Measurements from ENCODE around the gene ESD. TPM values are rescaled to one million over a fixed set of nuclear protein-coding genes. Genes with fewer than 3 reads are reported as not detected.

The ESD gene
- total RNA-seq, 4 donors from 2014 or later, result 87.5 to 132 (median 99.7) TPM

- no peak overlapping the region for H3K4me3 ChIP-seq
- no peak for TF ChIP-seq CTCF (IDR thresholded peaks at IDR 0.05)
- TF ChIP-seq EP300 (IDR thresholded peaks at IDR 0.05), result no peak
- no peak for TF ChIP-seq POLR2A (IDR thresholded peaks at IDR 0.05)
- 87 to 91% methylated on average over 4 of the region's 4 CpGs for WGBS, 2 donors
Measured at GRCh38 chr13:46739447-46740098, 57.4 kb downstream of the ESD start.

DNA sequence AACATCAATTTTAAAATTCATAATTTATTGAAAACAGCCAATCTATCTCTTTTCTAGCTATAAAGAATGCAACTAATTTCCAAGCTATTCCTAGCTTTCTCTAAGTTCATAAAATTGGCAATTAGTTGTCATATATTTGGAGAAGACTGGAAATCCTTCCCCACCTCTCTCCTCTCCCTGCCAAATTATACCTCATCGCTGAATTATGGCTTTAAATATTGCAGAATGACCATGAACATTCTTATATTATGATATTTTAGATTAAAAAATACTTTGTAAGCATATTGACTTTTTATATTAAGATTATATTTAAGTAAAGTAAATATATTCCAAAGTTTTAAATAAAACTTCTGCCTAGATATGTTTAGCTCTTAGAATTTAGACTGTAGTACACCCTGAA, 58.2 kb downstream of the ESD start:
- 85 to 87% methylated on average over 1 of the region's 1 CpG for whole genome bisulfite sequencing, 2 donors
- no peak overlapping the region for H3K4me3 ChIP-seq
- H3K9me3 ChIP-seq, result no peaks in the 10 kb centered on the region
- TF ChIP-seq EP300 (IDR thresholded peaks at IDR 0.05), result no peak
- no peak for TF ChIP-seq POLR2A (IDR thresholded peaks at IDR 0.05)
- no peak for TF ChIP-seq CTCF (IDR thresholded peaks at IDR 0.05)
- no peak for DNase-seq (ENCODE audit: low spot score in 2 of 2)
- peaks cover 0 to 52% (median 0%) of the 10 kb centered on the region in 3 donors for H3K36me3 ChIP-seq
- no peaks in the 10 kb centered on the region for H3K4me1 ChIP-seq
- no peak overlapping the region for H3K27ac ChIP-seq
- H3K27me3 ChIP-seq, result no peaks in the 10 kb centered on the region

More at GRCh38 chr13:46739447-46740098, 57.4 kb downstream of the ESD start:
- Histone ChIP-seq H3K27me3 (no peaks in the 10 kb centered on the region), H3K36me3 (peaks cover 0 to 50% (median 0%) of the 10 kb centered on the region in 3 donors), H3K4me1 (no peaks in the 10 kb centered on the region), H3K9me3 (no peaks in the 10 kb centered on the region), H3K27ac (no peak overlapping the region)
- no peak for DNase-seq (ENCODE audit: low spot score in 2 of 2)

GRCh38 chr13:46738055-46738454, 58.9 kb downstream of the ESD start:
- Histone ChIP-seq H3K27ac (no peak overlapping the region), H3K36me3 (peaks cover 0 to 56% (median 0%) of the 10 kb centered on the region in 3 donors), H3K27me3 (no peaks in the 10 kb centered on the region), H3K4me3 (no peak overlapping the region), H3K9me3 (no peaks in the 10 kb centered on the region), H3K4me1 (no peaks in the 10 kb centered on the region)
- TF ChIP-seq CTCF (IDR thresholded peaks at IDR 0.05) (no peak), POLR2A (IDR thresholded peaks at IDR 0.05) (no peak), EP300 (IDR thresholded peaks at IDR 0.05) (no peak)
- DNase-seq (ENCODE audit: low spot score in 2 of 2), result no peak
- WGBS, 2 donors, result 52 to 70% methylated on average over 2 of the region's 2 CpGs

DNA sequence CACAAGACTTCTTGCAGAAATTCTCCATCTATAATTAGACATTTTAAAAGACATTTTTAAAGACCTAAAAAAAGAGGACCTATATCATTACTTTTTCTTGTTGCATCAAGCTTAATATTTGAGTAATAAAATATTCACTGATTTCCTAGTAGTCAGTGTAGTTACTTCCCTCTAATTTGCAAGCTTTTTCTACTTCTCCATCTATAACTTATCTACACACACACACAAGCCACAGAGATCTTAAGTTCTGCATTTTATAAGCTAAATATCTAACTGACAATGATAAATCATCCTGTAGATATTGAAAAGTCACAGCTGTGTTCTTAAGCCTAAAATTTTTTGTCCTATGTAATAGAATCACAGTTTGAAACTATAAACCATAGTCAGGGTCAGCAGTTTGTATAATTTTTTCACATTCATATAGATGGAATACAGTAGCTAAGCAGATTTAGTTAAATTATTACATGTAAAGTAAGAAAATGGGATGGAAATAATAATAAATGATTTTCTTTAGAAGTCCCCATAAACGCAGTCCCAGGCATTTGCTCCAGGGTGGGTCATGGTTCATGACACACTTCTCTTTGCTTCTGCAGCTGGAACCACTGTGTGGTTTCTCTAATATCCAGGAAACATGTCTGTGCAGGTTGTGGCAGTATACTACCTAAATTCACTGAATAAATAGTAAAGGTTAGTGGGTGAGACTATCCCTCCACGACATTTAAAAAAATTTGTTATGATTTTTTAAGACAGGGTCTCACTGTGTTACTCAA, 60.2 kb downstream of the ESD start:
- WGBS, 2 donors, result 80% methylated on average over 2 of the region's 2 CpGs
- Histone ChIP-seq H3K27me3 (no peaks in the 10 kb centered on the region), H3K4me3 (no peak overlapping the region), H3K9me3 (no peaks in the 10 kb centered on the region), H3K27ac (no peak overlapping the region), H3K36me3 (peaks cover 0 to 59% (median 0%) of the 10 kb centered on the region in 3 donors), H3K4me1 (no peaks in the 10 kb centered on the region)
- no peak for DNase-seq (ENCODE audit: low spot score in 2 of 2)
- no peak for TF ChIP-seq EP300 (IDR thresholded peaks at IDR 0.05)
- no peak for TF ChIP-seq POLR2A (IDR thresholded peaks at IDR 0.05)
- no peak for TF ChIP-seq CTCF (IDR thresholded peaks at IDR 0.05)

GRCh38 chr13:46735425-46735824, 61.5 kb downstream of the ESD start:
- 74 to 94% methylated on average over 3 of the region's 3 CpGs for WGBS, 2 donors
- H3K4me3 ChIP-seq, result no peak overlapping the region
- no peaks in the 10 kb centered on the region for H3K4me1 ChIP-seq
- TF ChIP-seq CTCF (IDR thresholded peaks at IDR 0.05), result no peak
- no peak for TF ChIP-seq EP300 (IDR thresholded peaks at IDR 0.05)
- TF ChIP-seq POLR2A (IDR thresholded peaks at IDR 0.05), result no peak
- no peaks in the 10 kb centered on the region for H3K27me3 ChIP-seq
- H3K27ac ChIP-seq, result no peak overlapping the region
- no peaks in the 10 kb centered on the region for H3K9me3 ChIP-seq
- no peak for DNase-seq (ENCODE audit: low spot score in 2 of 2)
- peaks cover 0 to 59% (median 0%) of the 10 kb centered on the region in 3 donors for H3K36me3 ChIP-seq

Measured in tibial nerve (tissue), 4 donors.